GM19452 (cell line): ENCODE data around the gene PEAK3.
"Not testable (repeated sequence)": the region's sequence is repeated elsewhere in the genome, so short reads cannot be mapped to it uniquely, and the experiment has no call there.

Source experiments
- ATAC-seq: cut with Tn5 transposase; IDR thresholded peaks from one replicate; pipeline ENCODE4 v1.9.1; 2021; ENCODE audit not compliant: unreplicated experiment

Gene PEAK3

DNA sequence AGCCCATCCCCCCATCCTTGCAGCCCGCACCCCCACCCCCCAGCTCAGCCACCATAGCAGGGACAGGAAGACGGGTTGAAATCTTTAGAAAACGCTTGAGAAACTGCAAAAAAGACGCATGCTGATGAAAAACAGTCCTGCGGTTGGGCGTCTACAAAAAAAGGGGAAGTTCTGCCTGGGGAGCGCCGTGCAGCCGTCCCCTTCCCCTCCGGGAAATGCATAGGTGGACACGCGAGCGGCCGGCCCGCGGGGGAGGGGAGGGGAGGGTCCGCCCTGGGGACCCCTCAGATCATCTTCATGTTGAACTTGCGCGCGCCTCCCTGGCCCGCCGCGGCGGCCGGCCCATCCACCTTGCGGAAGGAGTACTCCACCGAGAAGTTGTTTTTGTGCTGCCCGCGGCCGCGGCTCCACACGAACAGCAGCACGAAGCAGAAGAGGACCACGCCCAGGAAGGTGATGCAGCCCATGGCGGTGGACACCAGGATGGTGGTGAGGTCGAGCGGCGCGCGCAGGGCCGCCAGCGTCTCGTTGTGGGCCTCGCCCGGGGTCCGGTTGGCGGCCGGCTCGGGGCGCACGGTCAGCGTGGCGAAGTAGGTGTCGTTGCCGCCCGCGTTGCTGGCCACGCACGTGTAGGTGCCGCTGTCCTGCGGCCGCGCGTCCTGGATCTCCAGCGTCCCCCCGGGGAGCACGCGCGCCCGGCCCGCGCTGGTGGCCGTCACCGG, 7.9 kb upstream of the PEAK3 start:
- ATAC-seq: no peak

DNA sequence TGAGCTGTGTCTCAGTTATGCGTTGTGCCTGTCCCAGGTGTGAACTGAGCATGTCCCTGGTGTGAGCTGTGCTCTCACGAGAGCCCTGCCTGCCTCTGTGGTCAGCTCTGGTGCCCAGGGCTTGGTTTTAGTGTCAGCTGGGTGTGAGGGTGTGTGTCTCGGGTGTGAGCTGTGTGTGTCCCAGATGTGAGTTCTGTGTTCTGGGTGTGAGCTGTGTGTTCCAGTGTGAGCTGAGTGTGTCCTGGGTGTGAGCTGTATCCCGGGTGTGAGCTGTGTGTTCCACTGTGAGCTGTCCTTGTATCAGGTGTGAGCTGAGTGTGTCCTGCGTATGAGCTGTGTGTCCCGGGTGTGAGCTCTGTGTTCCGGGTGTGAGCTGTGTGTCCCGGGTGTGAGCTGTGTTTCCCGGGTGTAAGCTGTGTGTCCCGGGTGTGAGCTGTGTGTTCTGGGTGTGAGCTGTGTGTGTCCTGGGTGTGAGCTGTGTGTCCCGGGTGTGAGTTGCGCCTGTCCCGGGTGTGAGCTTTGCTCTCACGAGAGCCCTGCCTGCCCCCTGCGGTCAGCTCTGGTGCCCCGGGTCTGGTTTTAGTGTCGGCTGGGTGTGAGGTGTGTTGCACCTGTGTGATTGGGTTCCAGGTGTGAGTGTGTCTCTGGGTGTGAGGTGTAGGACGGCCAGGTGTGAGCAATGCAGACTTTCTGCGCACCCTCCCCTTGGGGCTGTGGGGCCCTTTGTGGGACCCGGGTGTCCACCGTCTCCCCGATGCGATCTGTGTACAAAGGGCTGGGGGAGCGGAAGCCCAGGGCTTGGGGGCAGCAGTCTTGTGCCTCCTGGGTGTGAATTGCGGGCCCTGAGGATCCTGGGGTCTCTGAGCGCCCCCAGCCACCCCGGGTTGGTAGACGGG, 7.1 kb upstream of the PEAK3 start:
- ATAC-seq: no peak

DNA sequence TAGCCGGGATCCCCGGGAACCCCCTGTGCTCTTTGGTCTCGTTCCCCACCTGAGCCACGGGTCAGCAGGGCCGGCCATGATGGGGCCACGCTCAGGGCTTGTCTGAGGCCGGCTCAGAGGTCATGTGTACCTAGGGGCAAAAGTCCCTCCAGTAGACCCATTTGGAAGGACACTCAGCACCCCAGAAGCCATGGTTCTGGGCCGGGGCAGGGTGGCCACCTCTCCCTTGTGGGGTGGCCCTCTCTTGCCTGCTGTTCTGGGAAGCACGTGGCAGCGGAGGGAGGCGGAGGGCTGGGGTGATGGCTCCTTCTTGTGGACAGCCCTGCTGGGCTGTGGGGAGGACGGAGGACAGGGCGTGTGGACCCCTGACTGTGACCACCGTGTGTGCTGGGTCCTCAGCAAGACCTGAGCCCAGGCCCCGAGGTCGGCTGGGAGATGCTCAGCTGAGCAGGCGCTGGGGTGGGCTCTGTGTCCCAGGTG, 6.4 kb upstream of the PEAK3 start:
- no peak for ATAC-seq

DNA sequence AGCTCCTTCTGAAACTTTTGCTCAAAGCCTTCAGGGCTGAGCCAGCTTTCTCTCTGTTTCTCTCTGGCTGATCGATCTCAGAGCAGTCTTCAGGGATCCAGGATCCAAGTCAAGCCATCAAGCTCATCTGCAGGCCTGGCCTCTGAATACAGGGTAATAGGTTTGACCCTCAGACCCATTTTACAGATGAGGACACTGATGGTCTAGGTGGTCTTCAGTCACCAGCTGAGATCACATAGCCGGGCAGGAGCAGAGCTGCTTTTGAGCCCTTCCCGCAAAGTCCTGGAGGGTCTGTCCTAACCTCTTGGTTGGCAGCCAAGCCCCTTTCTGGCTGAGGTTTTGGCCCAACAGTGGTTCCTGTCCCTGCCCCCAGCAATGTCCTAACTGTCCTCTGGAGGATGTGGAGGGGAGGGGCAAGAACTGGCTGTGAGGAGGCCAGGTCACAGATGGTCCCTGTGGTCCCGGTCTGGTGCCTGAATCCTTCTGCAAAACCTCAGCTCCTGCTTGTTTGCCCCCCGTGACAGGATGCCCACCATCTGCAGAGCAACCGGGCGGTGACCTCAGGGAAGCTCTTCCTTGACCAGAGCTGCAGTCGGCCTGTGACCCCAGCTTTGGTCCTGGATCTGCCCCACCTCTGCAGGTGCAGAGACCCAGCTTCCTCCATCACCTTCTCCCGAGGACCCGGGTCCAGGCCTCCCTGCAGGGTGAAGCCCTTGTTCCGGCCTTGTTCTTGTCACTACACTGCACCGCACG, 5.8 kb upstream of the PEAK3 start:
- no peak for ATAC-seq

DNA sequence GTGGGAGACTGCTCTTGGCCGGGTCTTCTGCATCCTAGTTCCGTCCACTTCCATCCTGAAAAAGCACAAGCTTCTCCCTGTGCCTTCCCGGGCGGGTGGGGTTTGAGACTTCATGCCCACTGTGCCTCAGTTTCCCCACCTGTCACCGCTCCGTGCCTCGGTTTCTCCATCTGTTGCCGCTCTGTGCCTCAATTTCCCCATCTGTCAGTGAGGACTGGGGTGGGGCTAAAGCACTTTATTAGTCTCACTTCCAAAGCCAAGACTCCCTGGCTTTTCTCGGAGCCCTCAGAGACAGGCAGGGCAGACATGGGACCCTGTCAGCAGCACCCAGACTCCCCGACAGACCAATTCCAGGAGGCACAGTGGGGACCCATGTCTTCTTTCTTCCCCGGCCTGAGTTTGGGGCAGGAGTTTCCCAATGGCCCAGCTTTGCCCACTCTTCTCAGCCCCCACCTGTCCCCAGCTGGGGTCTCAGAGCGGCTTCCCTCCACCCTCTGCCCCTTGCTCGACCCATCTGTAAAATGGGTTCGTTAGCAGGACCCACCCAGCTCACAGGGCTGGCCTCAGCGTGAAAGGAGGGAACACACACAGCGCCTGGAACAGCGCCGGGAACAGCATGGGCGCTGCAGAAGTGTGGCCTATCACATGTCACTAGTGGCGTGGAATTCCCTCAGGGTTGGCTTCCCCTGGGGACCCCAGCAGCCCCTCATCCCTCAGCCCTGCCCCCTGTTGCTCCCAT, 4.6 kb upstream of the PEAK3 start:
- ATAC-seq: no peak

DNA sequence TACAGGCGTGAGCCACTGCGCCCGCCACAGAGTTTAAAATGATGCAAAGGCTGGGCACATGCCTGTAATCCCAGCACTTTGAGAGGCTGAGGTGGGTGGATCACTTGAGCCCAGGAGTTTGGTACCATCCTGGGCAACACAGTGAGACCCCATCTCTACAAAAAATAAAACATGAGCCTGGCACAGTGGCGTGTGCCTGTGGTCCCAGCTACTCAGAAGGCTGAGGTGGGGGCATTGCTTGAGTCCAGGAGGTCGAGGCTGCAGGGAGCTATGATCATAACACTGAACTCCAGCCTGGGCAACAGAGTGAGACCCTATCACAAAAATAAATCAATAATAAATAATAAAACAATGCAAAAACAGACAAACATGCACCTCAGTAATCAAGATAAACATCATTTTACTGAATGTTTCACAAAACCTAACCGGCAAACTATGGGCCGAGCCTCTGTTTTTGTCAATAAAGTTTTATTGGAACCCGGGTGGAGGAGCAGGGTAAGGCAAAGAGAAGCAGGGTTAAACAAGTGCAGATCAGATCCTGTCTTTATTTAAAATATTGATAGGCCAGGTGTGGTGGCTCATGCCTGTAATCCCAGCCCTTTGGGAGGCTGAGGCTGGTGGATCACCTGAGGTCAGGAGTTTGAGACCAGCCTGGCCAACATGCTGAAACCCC, 2.0 kb upstream of the PEAK3 start:
- ATAC-seq: no peak

DNA sequence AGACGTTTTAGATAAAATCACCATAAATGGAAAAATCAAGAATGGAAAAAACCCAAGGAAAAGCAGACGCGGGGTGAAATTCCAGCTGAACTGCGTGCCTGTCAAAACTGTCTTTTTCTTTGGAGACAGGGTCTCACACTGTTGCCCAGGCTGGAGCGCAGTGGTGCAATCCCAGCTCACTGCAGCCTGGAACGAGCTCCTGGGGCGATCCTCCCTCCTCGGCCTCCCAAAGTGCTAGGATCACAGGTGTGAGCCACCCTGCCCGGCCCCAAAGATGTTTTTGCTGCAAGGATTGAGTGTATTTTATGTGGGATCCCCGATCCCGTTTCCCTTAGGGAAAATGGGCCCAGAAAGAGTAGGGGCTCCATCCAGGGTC, 875 bp upstream of the PEAK3 start:
- ATAC-seq: no peak

DNA sequence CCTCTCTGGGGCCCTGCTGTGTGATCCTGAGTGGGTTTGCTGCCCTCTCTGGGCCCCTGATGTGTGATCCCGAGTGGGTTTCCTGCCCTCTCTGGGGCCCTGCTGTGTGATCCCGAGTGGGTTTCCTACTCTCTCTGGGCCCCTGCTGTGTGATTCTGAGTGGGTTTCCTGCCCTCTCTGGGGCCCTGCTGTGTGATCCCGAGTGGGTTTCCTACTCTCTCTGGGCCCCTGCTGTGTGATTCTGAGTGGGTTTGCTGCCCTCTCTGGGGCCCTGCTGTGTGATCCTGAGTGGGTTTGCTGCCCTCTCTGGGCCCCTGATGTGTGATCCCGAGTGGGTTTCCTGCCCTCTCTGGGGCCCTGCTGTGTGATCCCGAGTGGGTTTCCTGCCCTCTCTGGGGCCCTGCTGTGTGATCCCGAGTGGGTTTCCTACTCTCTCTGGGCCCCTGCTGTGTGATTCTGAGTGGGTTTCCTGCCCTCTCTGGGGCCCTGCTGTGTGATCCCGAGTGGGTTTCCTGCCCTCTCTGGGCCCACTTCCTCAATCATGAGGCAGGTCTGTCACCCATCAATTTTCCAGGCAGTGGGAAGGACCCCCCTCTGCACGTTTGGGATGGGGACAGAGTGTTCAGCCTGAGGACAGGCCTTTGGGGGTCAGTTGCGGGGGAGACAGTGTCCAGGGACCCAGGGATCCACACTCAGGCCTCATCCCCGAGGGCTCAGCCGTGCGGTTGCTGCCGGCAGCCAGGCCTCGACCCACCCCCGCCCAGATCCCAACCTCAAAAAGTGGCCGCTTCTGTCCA, 512 bp downstream of the PEAK3 start:
- ATAC-seq: not testable (repeated sequence)

DNA sequence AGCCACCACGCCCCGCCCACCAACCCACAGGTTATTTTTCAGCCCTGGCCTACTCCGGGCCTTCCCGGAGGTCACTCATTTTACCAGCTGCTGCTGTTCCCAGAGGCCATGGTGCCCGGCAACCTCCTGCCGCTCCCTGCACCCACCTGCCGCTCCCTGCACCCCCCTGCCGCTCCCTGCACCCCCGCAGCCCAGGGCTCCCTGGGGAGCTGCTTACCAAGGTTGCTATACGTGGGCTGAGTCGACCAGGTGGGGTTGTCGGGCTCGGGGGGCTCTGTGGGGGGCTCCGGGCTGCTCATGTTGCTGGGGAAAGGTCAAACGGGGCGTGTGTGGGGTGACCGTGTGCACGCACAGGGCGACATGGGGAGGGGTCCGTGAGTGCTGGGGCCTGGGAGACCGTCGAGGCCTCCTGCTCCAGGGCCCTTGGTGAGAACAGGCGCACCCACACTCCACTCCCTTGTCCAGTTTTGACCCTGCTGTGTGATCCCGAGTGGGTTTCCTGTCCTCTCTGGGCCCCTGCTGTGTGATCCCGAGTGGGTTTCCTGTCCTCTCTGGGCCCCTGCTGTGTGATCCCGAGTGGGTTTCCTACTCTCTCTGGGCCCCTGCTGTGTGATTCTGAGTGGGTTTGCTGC, 1.2 kb downstream of the PEAK3 start:
- no peak for ATAC-seq

DNA sequence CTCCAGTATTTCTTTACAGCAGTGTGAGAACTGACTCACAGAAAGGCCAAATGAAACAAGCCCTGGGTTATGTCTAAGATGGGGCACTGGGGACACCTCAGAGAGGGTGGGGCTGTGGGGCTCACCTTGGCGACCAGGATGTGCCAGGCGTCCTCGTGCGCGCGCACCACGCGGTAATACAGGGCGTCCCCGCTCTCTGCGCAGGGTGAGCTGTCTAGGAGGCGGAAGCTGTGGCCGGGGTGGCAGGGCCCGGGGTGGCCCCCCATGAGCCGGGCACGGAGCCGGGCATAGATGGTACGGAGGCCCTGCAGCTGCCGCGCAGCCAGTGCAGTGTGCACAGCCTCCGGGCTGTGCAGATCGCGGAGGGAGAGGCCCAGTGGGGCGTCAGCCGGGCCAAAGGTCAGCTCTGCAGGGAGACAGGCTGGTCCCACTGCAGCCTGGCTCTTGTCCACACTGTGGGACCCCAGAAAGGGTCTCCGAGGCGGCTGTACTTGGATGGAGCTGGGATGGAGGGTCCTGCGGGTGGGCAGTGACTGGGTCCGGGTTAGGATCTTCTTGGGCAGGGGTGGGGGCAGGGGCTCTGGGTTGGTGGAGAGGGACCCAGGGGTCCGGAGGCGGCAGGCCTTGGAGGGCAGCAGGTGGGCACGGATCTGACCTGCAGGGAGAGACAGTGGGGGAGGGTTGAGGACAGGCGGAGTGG, 3.4 kb downstream of the PEAK3 start:
- no peak for ATAC-seq

DNA sequence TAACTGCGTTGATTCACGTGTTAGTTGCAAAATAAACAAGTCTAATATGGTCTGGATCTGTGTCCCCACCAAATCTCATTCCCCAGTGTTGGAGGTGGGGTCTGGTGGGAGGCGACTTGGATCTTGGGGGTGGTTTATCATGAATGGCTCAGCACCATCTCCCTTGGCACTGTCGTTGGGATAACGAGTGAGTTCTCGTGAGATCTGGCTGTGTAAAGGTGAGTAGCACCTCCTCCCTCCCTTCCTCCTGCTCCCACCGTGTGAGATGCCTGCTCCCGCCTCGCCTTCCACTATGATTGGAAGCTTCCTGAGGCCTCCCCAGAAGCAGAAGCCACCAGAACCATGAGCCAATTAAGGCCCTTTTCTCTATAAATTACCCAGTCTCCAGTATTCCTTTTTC, 4.8 kb downstream of the PEAK3 start:
- ATAC-seq: no peak

DNA sequence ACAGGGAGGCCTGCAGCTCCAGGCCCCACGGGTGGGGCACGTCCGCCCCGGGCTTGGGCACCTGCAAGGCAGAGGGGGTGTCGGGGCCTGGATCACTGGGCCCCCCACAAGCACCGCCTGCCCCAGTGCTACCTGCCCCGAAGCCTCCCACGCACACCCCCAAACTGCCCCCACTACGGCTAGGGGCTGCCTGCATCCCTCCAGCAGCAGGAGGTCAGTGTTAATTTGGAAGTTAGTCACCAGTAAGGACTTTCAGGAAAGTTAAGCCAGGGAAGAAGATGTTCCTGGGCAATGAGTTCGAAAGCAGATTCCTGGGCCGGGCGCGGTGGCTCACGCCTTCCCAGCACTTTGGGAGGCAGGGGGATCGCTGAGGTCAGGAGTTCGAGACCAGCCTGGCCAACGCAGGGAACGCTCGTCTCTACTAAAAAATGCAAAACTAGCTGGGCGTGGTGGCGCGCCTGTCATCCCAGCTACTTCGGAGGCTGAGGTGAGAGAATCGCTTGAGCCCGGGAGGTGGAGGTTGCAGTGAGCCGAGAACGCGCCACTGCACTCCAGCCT, 5.5 kb downstream of the PEAK3 start:
- no peak for ATAC-seq

DNA sequence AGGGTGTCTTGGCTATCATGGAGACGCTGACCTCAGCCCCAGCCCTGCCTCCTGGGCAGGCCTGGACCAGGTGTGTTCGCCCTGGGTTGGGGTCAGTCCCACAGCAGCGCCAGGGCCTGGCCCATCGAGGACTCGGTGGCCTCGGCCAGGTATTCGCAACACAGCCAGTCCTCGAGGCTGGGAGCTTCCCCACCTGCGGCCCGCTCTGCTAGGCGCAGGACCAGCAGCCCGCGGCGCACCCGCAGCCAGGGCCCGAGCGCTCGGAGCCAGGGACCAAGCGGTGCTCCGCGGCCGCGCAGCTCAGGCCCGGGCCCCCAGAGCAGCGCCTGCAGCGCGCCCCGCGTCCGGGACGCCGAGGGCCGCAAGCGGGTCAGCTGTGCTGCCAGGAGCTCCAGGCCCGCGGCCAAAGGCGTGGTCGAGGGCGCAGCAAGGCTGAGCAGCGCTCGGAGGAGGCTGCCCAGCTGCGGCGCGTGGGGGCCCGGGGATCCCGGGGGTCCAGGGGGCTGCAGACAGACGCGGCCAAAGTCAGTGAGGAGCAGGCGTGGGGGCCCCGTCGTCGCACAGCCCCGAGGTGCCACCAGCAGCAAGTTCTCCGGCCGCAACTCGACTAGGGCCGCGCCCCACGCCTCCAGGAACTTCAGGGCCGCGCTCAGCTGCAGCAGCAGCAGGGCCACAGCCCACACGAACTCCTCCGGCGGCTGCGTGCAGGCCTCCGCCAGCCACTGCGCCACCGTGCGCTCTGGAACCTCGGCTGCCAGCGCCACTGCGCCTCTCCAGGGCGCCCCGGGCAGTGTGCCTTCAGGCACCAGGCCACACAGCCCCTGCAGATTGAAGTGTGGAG, 6.2 kb downstream of the PEAK3 start:
- ATAC-seq: no peak

DNA sequence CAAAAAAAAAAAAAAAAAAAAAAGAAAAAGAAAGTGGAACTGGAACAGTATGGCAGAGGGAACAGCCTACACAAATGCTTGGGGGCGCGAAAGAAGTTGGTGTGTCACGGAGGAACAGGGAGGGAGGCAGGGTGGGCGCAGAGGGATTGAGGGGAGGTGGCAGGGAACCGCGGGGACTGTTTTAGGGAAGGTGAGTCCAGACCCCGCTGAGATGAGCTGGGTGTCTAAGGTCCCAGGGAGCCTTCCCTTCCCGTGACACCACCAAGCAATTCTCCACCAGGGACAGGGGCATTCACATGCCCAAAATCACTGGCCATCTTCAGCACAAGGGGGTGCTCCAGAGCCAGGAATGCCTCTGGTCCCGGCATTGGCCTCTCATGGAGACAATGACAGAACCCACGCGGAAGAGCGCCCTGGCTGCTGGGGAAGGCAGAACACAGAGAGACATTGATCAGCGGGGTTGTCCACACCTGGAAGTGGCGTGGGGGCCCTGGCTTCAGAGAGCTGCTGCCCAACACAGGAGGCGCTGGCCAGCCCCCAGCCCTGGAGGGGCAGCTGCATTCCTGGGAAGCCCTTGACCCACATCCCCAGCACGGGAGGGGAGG, 6.9 kb downstream of the PEAK3 start:
- no peak for ATAC-seq

DNA sequence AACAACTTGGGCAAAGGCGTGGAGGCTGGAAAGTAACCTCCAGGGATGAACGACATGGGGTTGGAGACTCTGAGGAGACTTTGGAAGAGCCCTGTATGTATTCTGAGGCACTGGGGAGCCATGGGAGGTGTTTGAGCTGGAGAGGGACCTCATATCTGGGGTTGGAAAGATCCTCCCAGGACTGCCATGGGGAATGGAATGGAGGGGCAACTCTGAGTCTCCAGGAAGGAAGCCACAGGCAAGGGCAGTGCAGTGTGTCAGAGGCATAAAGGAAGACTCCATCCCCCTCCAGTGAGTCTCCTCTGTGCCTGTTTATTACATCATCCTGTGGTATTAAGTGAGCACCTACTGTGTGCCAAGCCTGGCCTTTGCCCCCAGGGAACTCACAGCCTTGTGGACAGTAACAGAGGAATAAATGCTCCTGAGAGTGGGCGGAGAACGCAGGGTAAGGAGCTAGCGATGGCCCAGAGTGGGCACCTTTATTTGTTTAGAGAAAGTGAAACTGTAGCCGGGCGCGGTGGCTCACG, 7.7 kb downstream of the PEAK3 start:
- ATAC-seq: no peak

DNA sequence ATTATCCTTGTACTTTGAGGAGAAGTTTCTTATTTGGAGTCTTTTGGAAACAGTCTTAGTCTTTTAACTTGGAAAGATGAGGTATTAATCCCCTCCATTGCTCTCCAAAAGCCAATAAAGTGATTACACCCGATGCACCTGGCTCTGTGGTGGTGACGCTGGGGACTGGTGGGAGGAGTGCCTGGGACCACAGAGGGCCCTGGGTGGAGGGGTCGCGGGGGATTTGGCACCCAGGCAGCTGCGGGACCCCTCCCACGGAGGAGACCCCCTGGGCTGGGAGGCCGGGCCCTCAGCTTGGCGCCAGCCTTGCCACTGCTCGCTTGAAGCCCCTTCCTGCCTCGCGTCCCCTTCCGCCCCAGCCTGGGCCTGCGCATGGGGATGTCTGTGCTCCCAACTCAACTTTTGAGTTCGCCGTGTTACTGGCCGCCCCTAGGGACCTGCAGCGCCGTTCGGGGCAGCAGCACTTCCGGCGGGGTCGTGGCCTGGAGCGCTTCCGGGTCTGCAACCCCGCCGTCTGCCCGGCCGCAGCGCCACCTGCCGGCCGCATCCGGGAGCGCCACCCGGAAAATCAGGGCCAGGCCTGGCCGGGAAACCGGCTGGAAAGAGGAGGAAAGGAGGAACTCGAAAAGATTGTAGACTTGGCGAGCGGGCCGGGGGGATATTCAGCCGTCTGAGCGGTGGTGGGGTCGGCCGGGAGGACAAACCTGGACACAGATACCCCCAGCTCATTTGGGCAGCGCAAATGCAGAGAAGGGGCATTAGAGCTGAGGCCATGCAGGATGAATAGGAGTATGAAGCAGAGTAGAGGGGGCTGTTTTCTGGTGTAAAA, 8.4 kb downstream of the PEAK3 start:
- ATAC-seq: peak; percentile 32
